ENCODE results near the gene UBE2K.
"Not testable (repeated sequence)": the region's sequence is repeated elsewhere in the genome, so short reads cannot be mapped to it uniquely, and the experiment has no call there.

UBE2K gene

DNA sequence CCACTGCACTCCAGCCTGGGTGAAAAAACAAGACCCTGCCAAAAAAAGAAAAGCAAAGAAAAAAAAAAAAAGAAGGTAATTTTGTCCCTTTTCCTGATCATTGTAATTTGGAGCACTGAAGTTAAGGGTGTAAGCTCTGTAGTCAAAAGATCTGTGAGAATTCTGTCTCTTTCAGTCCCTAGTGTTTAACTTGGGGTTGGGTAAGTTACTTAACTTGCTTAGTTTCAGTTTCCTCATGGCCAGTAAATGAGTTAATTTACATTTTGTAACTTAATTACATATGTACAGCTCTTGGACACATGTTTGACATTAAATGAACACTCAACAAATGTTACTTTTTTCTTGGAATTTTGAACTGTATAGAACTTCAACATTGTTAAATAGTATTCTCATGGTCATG lies 10.9 kb upstream of the UBE2K start:
- in situ Hi-C loops (cut with MboI; ENCODE audit: low sequenced_read_pairs), result no loop called here

DNA sequence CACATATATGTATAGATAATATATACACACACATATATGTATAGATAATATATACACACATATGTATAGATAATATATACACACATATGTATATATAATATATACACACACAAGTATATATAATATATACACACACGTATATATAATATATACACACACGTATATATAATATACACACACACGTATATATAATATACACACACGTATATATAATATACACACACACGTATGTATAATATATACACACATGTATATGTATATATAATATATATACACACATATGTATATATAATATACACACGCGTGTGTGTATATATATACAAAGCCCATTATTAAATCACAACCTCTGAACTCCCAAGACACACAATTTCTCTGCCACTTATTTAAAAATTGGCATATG lies 8.0 kb upstream of the UBE2K start:
- in situ Hi-C loops (cut with MboI; ENCODE audit: low sequenced_read_pairs), result no loop called here

DNA sequence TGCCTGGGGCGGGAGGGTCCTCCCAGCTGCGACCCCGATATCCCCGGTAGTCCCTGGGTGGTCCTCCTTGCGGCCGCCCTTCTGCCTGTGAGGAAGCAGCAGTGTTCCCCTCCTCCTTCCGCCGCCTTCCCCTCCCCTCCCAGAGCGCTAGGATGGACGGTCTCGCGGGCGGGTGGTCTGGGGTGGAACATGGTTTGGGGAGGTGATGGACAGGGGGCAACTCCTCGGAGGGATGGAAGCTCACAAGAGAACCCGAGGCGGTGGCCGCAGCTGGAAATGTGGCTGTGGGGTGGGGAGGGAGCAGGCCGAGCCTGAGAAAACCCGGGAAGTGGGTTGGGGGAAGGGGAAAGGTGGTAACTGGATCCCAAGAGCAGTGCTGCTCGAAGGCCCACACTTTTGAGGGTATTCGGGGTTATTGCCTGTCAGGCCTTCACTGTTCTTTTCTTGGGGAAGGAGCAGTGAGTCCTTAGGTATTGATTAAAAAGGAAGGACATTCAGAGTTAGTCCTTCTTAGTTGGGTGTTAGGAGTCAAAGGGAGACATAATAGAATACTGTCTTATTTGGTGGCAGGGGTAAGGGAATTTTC lies 581 bp downstream of the UBE2K start:
- in situ Hi-C loops (cut with MboI; ENCODE audit: low sequenced_read_pairs), result no loop called here

DNA sequence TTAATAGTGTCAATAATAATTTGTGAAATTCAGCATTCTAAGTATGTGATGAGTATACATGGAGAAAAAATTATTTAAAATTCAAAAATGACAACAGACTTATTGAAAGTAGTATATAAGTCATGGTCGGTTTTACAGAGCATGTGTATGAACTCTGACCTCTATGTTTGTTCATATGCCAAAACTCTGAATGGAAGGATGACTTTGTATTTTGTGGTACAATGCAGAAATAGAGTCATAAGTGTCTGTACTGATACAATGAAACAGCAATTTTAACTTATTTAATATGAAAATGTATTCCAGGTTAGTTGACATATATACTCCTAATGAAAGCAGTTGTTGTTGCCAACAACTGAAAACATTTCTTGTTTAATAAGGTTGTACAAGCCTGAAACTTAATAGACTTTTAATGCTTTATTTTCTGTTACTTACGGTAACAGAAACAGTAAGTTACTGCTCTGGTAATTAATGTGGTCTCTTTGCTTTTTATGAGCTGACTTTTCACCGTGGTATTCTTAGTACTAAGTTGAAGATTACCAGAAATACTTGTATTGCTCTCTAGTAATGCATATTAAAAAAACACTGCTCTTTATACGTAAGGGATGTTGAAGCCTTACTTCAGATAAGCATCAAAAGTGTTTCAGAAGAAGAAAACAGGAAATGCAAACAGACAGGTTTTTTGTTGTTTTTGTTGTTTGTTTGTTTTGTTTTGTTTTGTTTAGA lies 1.9 kb downstream of the UBE2K start:
- in situ Hi-C loops (cut with MboI; ENCODE audit: low sequenced_read_pairs), result no loop called here

DNA sequence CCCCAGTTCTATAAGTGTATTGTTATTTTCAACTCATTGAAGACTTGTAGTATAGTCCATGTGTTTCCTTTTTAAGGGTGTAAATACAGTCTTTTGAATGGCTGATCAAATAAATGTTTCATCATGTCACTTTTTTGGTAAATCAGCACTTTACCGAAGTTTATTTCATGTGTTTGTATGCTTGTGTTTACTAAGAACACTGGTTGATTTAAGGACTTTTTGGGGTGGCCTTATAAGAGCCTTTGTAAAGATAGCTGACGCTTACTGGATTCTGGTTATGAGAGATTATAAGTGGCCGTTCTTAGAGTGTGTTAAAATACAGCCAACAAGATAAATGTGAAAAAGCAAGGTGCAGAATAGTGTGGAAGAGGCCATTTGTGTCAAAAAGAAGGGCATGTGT lies 2.6 kb downstream of the UBE2K start:
- in situ Hi-C loops (cut with MboI; ENCODE audit: low sequenced_read_pairs), result no loop called here

DNA sequence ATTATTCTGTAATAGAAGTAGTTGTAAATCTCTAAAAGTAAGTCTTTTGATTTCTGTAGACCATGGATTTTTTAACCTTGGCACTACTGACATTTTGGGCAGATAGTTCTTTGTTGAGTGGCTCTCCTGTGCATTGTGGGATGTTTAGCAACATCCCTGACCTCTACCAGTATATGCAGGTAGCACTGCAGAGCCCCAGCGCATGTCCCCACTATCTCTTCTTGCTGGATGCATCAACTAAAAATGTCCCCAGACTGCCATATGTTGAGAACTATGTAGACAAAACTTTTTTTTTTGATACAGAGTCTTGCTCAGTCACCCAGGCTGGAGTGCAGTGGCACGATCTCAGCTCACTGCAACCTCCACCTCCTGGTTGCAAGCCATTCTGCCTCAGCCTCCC lies 4.8 kb downstream of the UBE2K start:
- in situ Hi-C loops (cut with MboI; ENCODE audit: low sequenced_read_pairs), result no loop called here

DNA sequence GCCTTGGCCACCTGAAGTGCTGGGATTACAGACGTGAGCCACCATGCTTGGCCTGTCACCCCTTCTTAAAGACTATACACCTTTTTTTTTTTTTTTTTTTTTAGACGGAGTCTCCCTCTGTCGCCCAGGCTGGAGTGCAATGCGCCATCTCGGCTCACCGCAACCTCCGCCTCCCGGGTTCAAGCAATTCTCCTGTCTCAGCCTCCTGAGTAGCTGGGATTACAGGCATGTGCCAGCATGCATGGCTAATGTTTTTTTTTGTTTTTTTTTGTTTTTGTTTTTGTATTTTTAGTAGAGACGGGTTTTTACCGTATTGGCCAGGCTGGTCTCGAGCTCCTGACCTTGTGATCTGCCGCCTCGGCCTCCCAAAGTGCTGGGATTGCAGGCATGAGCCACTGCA lies 6.9 kb downstream of the UBE2K start:
- in situ Hi-C loops (cut with MboI; ENCODE audit: low sequenced_read_pairs), result not testable (repeated sequence)

DNA sequence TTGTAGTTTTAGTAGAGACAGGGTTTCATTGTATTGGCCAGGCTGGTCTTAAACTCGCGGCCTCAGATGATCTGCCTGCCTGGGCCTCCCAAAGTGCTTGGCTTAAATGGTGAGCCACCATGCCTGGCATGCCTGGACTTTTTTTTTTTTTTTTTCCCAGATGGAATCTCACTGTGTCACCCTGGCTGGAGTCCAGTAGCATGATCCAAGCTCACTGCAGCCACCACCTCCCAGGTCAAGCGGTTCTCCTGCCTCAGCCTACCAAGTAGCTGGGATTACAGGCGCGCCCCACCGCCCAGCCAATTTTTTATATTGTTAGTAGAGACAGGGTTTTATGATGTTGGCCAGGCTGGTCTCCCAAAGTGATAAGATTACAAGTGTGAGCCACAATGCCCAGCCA lies 8.4 kb downstream of the UBE2K start:
- in situ Hi-C loops (cut with MboI; ENCODE audit: low sequenced_read_pairs), result no loop called here

DNA sequence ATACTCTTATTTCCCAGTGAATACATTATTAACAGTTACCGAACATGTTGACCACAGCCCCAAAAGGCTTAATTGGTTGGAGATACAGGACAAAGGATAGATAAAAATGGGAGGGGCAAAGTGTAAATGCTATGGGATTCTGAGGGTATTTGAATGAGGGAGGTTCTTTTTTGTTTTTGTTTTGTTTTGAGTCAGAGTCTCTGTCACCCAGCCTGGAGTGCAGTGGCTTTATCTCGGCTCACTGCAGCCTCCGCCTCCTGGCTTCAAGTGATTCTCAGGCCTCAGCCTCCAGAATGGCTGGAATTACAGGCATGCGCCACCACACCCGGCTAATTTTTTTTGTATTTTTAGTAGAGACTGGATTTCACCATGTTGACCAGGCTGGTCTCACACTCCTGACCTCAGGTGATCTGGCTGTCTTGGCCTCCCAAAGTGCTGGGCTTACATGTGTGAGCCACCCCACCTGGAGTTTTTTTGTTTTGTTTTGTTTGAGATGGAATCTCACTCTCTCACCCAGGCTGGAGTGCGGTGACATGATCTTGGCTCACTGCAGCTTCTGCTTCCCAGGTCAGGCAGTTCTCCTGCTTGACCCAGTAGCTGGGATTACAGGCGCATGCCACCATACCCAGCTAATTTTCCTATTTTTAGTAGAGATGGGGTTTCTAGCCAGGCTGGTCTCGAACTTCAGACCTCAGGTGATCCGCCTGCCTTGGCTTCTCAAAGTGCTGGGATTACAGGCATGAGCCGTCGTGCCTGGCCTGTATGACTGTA lies 9.0 kb downstream of the UBE2K start:
- in situ Hi-C loops (cut with MboI; ENCODE audit: low sequenced_read_pairs), result no loop called here

DNA sequence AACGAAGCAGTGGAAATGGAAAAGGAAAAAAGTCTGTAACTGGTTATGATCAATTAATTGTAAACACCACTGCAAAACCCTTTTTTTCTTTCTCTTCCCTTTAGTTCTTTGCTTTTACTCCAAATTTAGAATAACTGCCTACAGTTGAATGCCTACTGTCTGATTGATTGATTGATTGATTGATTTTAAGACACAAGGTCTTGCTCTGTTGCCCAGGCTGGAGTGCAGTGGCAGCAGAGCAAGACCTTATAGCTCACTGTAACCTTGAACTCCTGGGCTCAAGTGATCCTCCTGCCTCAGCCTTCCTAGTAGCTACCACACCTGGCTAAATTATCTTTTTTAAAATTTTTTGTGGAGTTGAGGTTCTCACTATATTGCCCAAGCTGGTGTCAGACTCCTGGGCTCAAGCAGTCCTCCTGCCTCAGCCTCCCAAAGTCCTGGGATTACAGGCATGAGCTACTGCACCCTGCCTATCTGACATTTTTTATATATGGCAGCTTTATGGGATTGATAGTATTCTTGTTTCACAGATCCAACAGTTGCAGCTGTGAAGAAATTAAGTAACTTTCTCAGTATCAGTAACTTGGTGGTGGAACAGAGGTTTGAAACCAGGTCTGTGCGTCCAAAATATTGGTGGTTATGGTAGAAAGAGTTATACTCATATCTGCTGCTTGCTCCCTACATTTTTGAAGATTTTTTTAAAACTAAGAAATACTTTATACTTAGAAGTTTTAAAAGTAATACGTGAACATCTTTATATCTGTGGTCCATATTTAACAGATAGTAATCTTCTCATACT lies 12.4 kb downstream of the UBE2K start:
- in situ Hi-C loops (cut with MboI; ENCODE audit: low sequenced_read_pairs), result no loop called here

DNA sequence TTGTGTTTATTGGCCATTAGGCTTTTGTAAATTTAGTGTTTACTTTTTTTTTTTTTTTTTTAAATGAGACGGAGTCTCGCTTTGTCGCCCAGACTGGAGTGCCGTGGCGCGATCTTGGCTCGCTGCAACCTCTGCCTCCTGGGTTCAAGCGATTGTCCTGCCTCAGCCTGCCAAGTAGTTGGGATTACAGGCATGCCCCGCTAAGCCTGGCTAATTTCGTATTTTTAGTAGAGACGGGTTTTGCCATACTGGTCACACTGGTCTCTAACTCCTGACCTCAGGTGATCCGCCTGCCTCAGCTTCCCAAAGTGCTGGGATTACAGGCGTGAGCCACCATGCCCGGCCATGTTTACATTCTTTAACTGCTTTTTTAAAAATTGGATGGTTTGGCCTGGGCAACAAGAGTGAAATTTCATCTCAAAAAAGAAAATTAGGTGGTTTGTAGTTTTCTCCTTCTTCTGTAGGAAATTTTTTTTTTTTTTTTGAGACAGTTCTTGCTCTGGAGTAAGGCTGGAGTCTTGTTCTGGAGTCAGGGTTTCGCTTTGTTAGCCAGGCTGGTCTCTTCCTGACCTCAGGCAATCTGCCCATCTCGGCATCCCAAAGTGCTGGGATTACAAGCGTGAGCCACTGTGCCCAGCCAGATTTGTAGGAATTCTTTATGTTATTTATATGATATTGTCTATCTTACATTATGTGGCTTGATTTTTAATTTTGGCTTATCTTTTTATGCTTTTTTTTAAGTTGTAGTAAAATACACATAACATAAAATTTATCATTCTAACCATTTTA lies 15.1 kb downstream of the UBE2K start:
- in situ Hi-C loops (cut with MboI; ENCODE audit: low sequenced_read_pairs), result no loop called here

DNA sequence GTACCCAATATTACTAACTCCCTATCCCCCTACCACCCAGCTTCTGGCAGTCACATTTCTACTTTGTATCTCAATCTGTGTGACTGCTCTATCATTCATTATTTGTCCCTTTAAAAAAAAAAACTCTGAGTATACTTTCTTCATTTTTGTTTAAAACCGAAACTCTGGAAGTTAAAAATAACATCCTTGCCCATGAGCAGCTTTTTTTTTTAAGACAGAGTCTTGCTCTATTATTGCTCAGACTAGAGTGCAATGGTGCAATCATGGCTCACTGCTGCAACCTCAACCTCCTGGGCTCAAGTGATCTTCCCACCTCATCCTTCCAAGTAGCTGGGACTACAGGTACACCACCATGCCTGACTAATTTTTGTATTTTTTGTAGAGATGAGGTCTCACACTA lies 15.8 kb downstream of the UBE2K start:
- in situ Hi-C loops (cut with MboI; ENCODE audit: low sequenced_read_pairs), result no loop called here

DNA sequence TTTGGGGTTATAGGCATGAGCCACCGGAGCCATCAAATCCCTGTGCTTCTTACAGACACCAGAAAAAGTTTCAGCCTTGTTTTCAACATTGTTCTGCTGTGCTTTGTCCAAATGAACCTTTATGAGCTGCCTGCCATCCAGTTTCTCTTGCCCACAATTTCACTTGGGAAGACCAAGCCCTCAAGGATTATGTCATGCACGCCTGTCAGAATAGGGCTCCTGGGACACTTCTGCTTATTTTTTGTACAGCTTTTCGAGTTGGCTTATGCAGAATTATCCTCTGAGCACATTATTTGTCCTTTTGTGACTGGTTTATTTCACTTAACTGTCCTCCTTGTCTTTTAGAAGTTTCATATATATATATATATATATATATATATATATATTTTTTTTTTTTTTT lies 16.2 kb downstream of the UBE2K start:
- in situ Hi-C loops (cut with MboI; ENCODE audit: low sequenced_read_pairs), result no loop called here

DNA sequence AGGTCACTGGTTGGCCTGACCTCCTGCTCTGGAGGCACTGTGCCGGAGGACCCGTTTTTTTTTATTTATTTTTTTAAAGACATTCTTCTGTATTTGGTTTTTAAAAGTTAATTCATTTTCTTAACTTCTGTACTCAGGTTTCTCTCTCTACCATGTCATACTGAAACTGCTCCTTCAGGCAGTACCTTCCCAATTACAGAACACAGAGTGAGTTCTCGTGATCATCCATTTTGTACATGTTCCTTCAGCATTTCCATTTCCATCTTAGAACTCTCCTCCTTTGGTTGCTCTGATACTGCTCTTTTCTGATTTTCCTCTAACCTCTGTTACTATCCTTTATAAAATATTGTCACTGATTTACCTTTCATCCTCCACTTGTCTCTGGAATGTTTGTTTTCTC lies 17.9 kb downstream of the UBE2K start:
- in situ Hi-C loops (cut with MboI; ENCODE audit: low sequenced_read_pairs), result no loop called here

DNA sequence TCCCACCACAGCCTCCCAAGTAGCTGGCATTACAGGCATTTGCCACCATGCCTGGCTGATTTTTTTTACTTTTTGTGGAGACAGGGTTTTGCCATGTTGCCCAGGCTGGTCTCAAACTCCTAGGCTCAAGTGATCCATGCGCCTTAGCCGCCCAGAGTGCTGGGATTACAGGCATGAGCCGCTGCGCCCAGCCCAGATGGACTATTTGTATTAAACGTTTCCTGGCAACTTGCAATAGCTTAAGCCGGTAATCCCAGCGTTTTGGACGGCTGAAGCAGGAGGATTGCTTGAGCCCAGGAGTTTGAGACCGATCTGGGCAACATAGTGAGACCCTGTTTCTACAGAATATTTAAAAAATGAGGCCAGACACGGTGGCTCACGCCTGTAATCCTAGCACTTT lies 18.4 kb downstream of the UBE2K start:
- in situ Hi-C loops (cut with MboI; ENCODE audit: low sequenced_read_pairs), result no loop called here

DNA sequence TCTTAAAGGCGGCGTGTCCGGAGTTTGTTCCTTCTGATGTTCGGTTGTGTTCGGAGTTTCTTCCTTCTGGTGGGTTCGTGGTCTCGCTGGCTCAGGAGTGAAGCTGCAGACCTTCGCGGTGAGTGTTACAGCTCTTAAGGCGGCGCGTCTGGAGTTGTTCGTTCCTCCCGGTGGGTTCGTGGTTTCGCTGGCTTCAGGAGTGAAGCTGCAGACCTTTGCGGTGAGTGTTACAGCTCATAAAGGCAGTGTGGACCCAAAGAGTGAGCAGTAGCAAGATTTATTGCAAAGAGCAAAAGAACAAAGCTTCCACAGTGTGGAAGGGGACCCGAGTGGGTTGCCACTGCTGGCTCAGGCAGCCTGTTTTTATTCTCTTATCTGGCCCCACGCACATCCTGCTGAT lies 19.8 kb downstream of the UBE2K start:
- in situ Hi-C loops (cut with MboI; ENCODE audit: low sequenced_read_pairs), result not testable (repeated sequence)

DNA sequence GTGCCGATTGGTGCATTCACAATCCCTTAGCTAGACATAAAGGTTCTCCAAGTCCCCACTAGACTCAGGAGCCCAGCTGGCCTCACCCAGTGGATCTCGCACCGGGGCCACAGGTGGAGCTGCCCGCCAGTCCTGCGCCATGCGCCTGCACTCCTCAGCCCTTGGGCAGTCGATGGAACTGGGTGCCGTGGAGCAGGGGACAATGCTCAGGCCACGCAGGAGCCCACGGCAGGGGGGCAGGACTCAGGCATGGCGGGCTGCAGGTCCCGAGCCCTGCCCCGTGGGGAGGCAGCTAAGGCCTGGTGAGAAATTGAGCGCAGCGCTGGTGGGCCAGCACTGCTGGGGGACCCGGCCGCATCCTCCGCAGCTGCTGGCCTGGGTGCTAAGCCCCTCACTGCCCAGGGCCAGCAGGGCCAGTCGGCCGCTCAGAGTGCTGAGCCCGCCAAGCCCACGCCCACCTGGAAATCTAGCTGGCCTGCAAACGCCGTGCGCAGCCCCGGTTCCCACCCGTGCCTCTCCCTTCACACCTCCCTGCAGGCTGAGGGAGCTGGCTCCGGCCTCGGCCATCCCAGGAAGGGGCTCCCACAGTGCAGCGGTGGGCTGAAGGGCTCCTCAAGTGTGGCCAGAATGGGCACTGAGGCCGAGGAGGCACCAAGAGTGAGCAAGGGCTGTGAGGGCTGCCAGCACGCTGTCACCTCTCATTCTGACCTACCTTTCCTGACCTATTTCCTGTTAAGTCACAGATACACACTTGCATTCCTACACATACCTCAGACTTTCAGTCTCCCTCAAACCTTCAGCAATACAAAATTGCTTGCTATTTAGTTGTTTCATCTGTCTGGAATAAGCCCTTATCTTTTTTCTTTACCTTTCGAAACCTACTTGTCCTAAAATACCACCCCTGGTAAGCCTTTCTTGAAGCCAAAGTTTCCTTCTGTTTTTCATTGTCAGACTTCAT lies 20.7 kb downstream of the UBE2K start:
- in situ Hi-C loops (cut with MboI; ENCODE audit: low sequenced_read_pairs), result no loop called here

DNA sequence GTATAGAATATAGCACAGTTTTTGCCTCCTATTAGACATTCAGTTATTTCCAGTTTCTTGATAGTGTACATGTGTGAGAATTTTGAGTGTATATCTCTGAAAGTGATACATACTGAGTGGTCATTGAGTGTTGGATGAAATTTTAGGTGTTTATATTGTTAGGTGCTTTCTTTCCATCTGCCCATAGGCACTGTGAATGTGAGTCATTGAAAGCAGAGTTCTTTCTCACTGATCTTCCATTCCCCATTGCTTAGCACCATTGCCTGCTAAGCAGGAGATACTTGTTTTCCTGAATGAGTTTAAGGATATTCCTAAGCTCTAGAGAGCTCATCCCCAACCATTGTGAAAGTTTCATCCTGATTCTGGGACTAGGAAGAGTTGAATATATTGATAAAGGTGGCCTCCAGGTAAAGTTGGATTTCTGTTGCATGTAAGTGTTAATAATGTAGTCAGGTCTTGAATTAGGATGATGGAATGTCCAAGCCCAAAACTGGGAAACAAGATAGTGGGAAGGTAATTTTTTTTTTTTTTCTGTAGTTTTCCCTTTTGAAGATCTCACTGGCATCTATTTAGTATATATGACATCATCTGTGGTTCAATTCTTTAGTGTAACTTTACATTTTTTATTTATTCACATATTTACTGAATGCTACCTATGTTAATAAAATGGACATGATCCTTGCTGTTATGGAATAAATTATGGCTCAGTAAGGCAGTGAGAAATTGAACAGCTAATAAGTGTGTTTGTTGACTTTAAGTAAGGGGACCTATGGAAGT lies 22.1 kb downstream of the UBE2K start:
- in situ Hi-C loops (cut with MboI; ENCODE audit: low sequenced_read_pairs), result no loop called here

DNA sequence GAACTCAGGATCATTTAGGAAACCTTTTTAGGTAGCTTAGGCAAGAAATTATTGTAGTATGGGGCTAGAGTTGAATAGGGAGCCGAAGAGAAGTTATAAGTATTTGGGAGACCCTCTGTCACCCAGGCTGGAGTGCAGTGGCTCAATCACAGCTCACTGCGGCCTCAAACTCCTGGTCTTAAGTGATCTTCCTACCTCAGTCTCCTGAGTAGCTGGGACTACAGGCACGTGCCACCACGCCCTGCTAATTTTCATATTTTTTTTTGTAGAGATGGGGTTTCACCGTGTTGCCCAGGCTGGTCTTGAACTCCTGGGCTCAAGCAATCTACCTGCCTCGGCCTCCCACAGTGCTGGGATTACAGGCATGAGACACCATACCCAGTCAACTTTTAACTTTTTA lies 23.3 kb downstream of the UBE2K start:
- in situ Hi-C loops (cut with MboI; ENCODE audit: low sequenced_read_pairs), result not testable (repeated sequence)
